HEK293 (cell line): Measurements from ENCODE around the gene GRK2.

Experiments used
- EGR2 ChIP-seq: fragments of 450-650 bp; formaldehyde crosslinking; IDR thresholded peaks from 2 replicates; pipeline ENCODE4 v1.5.1; 2016; ENCODE audit warnings: low read depth, missing biosample characterization, missing genetic modification characterization
- KLF1 ChIP-seq: fragments of 450-650 bp; formaldehyde crosslinking; IDR thresholded peaks from 2 replicates; pipeline ENCODE4 v1.5.1; 2016; ENCODE audit warnings: missing biosample characterization, missing genetic modification characterization
- KLF9 ChIP-seq: fragments of 450-650 bp; formaldehyde crosslinking; IDR thresholded peaks from 2 replicates; pipeline ENCODE4 v1.5.1; 2016; ENCODE audit warnings: missing biosample characterization, missing genetic modification characterization, low read depth
- SETDB1 ChIP-seq: IDR thresholded peaks from one replicate; pipeline ENCODE4 v1.6.1; 2017; ENCODE audit warnings: mild to moderate bottlenecking, low read length, moderate library complexity, mixed read lengths; ENCODE audit not compliant: insufficient read length
- SP2 ChIP-seq: fragments of 450-650 bp; formaldehyde crosslinking; IDR thresholded peaks from 2 replicates; pipeline ENCODE4 v1.5.1; 2016; ENCODE audit warnings: missing biosample characterization, missing genetic modification characterization
- ZBTB17 ChIP-seq: fragments of 450-650 bp; formaldehyde crosslinking; IDR thresholded peaks from 2 replicates; pipeline ENCODE4 v1.5.1; 2016; ENCODE audit warnings: missing biosample characterization, missing genetic modification characterization
- ZBTB20 ChIP-seq: fragments of 450-650 bp; formaldehyde crosslinking; IDR thresholded peaks from 2 replicates; pipeline ENCODE4 v1.5.1; 2016; ENCODE audit warnings: missing biosample characterization, missing genetic modification characterization
- ZBTB7A ChIP-seq: fragments of 450-650 bp; formaldehyde crosslinking; IDR thresholded peaks from 2 replicates; pipeline ENCODE4 v1.5.1; 2016; ENCODE audit warnings: low read depth, missing biosample characterization, missing genetic modification characterization
- ZFHX2 ChIP-seq: fragments of 450-650 bp; formaldehyde crosslinking; conservative IDR thresholded peaks from 2 replicates; pipeline ENCODE4 v1.5.1; 2016; ENCODE audit warnings: missing biosample characterization, missing genetic modification characterization
- ZFP37 ChIP-seq: fragments of 450-650 bp; formaldehyde crosslinking; IDR thresholded peaks from 2 replicates; pipeline ENCODE4 v1.5.1; 2016; ENCODE audit warnings: missing biosample characterization, missing genetic modification characterization
- ZNF174 ChIP-seq: fragments of 450-650 bp; formaldehyde crosslinking; IDR thresholded peaks from 2 replicates; pipeline ENCODE4 v1.5.0; 2017; ENCODE audit warnings: missing biosample characterization, mild to moderate bottlenecking, missing genetic modification characterization
- ZNF23 ChIP-seq: fragments of 450-650 bp; formaldehyde crosslinking; IDR thresholded peaks from 2 replicates; pipeline ENCODE4 v1.5.1; 2016; ENCODE audit warnings: missing biosample characterization, missing genetic modification characterization, borderline replicate concordance
- ZNF48 ChIP-seq: fragments of 450-650 bp; formaldehyde crosslinking; IDR thresholded peaks from 2 replicates; pipeline ENCODE4 v1.5.1; 2016; ENCODE audit warnings: missing biosample characterization, missing genetic modification characterization
- ZNF521 ChIP-seq: fragments of 450-650 bp; formaldehyde crosslinking; IDR thresholded peaks from 2 replicates; pipeline ENCODE4 v1.5.1; 2017; ENCODE audit warnings: missing biosample characterization, mild to moderate bottlenecking, missing genetic modification characterization
- ZNF549 ChIP-seq: fragments of 450-650 bp; IDR thresholded peaks from 2 replicates; pipeline ENCODE4 v1.5.1; 2018; ENCODE audit warnings: missing biosample characterization, missing genetic modification characterization, mild to moderate bottlenecking, inconsistent platforms, moderate library complexity
- ZNF585B ChIP-seq: fragments of 450-650 bp; formaldehyde crosslinking; IDR thresholded peaks from 2 replicates; pipeline ENCODE4 v1.5.1; 2016; ENCODE audit warnings: missing biosample characterization, missing genetic modification characterization
- ZNF600 ChIP-seq: fragments of 450-650 bp; formaldehyde crosslinking; IDR thresholded peaks from 2 replicates; pipeline ENCODE4 v1.5.1; 2016; ENCODE audit warnings: missing biosample characterization, missing genetic modification characterization
- ZNF660 ChIP-seq: fragments of 450-650 bp; IDR thresholded peaks from 2 replicates; pipeline ENCODE4 v1.5.1; 2018; ENCODE audit warnings: missing biosample characterization, mild to moderate bottlenecking, missing genetic modification characterization
- ZSCAN30 ChIP-seq: fragments of 450-650 bp; IDR thresholded peaks from 2 replicates; pipeline ENCODE4 v1.5.1; 2018; ENCODE audit warnings: missing biosample characterization, mild to moderate bottlenecking, missing genetic modification characterization, moderate library complexity
- TF ChIP-seq, protein P1 (sequence below): fragments of 450-650 bp; IDR thresholded peaks from 2 replicates; pipeline ENCODE4 v1.5.1; 2018; ENCODE audit warnings: missing biosample characterization, mild to moderate bottlenecking, missing genetic modification characterization
- TF ChIP-seq, protein P2 (sequence below): fragments of 450-650 bp; formaldehyde crosslinking; optimal IDR thresholded peaks from 2 replicates; pipeline ENCODE3; 2016; ENCODE audit warnings: missing biosample characterization, mild to moderate bottlenecking, missing genetic modification characterization
- TF ChIP-seq, protein P3 (sequence below): fragments of 450-650 bp; formaldehyde crosslinking; IDR thresholded peaks from 2 replicates; pipeline ENCODE4 v1.5.1; 2016; ENCODE audit warnings: missing biosample characterization, missing genetic modification characterization
- TF ChIP-seq, protein P4 (sequence below): fragments of 450-650 bp; formaldehyde crosslinking; IDR thresholded peaks from 2 replicates; pipeline ENCODE4 v1.5.1; 2016; ENCODE audit warnings: missing biosample characterization, missing genetic modification characterization
- TF ChIP-seq, protein P5 (sequence below): fragments of 450-650 bp; formaldehyde crosslinking; IDR thresholded peaks from 2 replicates; pipeline ENCODE4 v1.5.1; 2016; ENCODE audit warnings: missing biosample characterization, missing genetic modification characterization
- TF ChIP-seq, protein P6 (sequence below): sonication (generic); formaldehyde crosslinking; IDR thresholded peaks from 2 replicates; pipeline ENCODE4 v1.8.1; 2022; ENCODE audit warnings: mild to moderate bottlenecking, moderate library complexity, missing genetic modification reagents
- TF ChIP-seq, protein P7 (sequence below): fragments of 450-650 bp; formaldehyde crosslinking; IDR thresholded peaks from 2 replicates; pipeline ENCODE4 v1.5.1; 2017; ENCODE audit warnings: missing biosample characterization, missing genetic modification characterization
- TF ChIP-seq, protein P8 (sequence below): fragments of 450-650 bp; formaldehyde crosslinking; IDR thresholded peaks from 2 replicates; pipeline ENCODE4 v1.5.1; 2016; ENCODE audit warnings: missing biosample characterization, missing genetic modification characterization

Gene GRK2

DNA sequence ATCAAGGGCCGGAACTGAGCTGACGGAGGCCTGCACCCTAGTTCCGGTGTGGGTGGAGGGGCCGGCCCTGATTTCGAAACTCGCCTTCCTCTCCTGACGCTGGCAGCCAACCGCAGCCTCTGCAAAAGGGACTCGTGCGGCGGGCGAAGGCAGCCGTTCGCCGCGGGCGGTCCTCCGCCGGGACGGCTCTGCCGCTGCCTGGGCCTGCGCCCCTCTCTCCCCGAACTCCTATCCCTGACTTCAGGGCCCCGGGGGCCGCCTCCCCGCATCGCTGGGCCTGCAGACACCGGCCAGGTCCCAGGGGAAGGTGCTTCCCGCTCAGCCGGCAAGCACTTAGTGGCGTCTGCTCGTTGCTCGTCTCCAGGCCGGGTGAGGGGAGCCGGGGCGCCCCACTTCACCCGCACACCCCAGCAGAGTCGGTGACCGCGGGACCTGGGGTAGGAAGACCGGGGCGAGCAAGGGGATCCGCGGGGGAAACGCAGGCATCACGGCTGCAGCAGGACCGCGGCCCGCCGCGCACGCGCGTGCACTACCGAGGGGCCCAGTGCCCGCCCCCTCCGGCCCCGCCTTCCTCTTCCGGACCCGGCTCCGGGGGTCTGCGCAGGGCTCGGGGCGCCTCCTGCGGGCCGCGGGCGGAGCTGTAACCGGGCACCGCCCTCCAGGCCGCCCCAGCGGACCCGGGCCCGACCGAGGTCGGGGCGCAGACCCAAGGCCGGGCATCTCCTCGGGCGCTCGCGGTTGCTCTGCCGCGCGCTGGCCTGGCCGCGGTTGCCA lies 22.4 kb downstream of the GRK2 start (continued):
- TF ChIP-seq, protein P1, sequence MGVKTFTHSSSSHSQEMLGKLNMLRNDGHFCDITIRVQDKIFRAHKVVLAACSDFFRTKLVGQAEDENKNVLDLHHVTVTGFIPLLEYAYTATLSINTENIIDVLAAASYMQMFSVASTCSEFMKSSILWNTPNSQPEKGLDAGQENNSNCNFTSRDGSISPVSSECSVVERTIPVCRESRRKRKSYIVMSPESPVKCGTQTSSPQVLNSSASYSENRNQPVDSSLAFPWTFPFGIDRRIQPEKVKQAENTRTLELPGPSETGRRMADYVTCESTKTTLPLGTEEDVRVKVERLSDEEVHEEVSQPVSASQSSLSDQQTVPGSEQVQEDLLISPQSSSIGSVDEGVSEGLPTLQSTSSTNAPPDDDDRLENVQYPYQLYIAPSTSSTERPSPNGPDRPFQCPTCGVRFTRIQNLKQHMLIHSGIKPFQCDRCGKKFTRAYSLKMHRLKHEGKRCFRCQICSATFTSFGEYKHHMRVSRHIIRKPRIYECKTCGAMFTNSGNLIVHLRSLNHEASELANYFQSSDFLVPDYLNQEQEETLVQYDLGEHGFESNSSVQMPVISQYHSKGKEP (tag by site-specific recombination), result 0 out of 2 replicates have a peak, but pooled peaks have one; percentile 20
- TF ChIP-seq ZFHX2, result peak; percentile 48
- TF ChIP-seq, protein P2, sequence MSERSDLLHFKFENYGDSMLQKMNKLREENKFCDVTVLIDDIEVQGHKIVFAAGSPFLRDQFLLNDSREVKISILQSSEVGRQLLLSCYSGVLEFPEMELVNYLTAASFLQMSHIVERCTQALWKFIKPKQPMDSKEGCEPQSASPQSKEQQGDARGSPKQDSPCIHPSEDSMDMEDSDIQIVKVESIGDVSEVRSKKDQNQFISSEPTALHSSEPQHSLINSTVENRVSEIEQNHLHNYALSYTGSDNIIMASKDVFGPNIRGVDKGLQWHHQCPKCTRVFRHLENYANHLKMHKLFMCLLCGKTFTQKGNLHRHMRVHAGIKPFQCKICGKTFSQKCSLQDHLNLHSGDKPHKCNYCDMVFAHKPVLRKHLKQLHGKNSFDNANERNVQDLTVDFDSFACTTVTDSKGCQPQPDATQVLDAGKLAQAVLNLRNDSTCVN (tag by site-specific recombination), result peak; percentile 91
- TF ChIP-seq SP2, result peak; percentile 67
- TF ChIP-seq, protein P3, sequence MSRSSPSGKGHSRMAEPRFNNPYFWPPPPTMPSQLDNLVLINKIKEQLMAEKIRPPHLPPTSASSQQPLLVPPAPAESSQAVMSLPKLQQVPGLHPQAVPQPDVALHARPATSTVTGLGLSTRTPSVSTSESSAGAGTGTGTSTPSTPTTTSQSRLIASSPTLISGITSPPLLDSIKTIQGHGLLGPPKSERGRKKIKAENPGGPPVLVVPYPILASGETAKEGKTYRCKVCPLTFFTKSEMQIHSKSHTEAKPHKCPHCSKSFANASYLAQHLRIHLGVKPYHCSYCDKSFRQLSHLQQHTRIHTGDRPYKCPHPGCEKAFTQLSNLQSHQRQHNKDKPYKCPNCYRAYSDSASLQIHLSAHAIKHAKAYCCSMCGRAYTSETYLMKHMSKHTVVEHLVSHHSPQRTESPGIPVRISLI (tag by site-specific recombination), result no peak
- peak; percentile 62; the same call in 1 of the 2 replicates for TF ChIP-seq ZFP37
- TF ChIP-seq ZNF600 (tag by site-specific recombination), result peak; percentile 67
- no peak for TF ChIP-seq ZNF48 (tag by site-specific recombination)
- TF ChIP-seq ZBTB17 (tag by site-specific recombination), result peak; percentile 73
- TF ChIP-seq, protein P4, sequence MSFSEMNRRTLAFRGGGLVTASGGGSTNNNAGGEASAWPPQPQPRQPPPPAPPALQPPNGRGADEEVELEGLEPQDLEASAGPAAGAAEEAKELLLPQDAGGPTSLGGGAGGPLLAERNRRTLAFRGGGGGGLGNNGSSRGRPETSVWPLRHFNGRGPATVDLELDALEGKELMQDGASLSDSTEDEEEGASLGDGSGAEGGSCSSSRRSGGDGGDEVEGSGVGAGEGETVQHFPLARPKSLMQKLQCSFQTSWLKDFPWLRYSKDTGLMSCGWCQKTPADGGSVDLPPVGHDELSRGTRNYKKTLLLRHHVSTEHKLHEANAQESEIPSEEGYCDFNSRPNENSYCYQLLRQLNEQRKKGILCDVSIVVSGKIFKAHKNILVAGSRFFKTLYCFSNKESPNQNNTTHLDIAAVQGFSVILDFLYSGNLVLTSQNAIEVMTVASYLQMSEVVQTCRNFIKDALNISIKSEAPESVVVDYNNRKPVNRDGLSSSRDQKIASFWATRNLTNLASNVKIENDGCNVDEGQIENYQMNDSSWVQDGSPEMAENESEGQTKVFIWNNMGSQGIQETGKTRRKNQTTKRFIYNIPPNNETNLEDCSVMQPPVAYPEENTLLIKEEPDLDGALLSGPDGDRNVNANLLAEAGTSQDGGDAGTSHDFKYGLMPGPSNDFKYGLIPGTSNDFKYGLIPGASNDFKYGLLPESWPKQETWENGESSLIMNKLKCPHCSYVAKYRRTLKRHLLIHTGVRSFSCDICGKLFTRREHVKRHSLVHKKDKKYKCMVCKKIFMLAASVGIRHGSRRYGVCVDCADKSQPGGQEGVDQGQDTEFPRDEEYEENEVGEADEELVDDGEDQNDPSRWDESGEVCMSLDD (tag by site-specific recombination), result peak; percentile 74
- no peak for TF ChIP-seq ZNF585B (tag by site-specific recombination)
- TF ChIP-seq, protein P5, sequence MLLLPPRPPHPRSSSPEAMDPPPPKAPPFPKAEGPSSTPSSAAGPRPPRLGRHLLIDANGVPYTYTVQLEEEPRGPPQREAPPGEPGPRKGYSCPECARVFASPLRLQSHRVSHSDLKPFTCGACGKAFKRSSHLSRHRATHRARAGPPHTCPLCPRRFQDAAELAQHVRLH (tag by site-specific recombination), result no peak
- TF ChIP-seq, protein P6, sequence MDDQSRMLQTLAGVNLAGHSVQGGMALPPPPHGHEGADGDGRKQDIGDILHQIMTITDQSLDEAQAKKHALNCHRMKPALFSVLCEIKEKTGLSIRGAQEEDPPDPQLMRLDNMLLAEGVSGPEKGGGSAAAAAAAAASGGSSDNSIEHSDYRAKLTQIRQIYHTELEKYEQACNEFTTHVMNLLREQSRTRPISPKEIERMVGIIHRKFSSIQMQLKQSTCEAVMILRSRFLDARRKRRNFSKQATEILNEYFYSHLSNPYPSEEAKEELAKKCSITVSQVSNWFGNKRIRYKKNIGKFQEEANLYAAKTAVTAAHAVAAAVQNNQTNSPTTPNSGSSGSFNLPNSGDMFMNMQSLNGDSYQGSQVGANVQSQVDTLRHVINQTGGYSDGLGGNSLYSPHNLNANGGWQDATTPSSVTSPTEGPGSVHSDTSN, result peak; percentile 69; the same call in 1 of the 2 replicates
- TF ChIP-seq ZNF23 (tag by site-specific recombination), result no peak
- TF ChIP-seq, protein P7, sequence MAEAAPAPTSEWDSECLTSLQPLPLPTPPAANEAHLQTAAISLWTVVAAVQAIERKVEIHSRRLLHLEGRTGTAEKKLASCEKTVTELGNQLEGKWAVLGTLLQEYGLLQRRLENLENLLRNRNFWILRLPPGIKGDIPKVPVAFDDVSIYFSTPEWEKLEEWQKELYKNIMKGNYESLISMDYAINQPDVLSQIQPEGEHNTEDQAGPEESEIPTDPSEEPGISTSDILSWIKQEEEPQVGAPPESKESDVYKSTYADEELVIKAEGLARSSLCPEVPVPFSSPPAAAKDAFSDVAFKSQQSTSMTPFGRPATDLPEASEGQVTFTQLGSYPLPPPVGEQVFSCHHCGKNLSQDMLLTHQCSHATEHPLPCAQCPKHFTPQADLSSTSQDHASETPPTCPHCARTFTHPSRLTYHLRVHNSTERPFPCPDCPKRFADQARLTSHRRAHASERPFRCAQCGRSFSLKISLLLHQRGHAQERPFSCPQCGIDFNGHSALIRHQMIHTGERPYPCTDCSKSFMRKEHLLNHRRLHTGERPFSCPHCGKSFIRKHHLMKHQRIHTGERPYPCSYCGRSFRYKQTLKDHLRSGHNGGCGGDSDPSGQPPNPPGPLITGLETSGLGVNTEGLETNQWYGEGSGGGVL (tag by site-specific recombination), result no peak
- 0 out of 2 replicates have a peak, but pooled peaks have one; percentile 8 for TF ChIP-seq EGR2 (tag by site-specific recombination)
- TF ChIP-seq ZNF549 (tag by site-specific recombination), result no peak
- TF ChIP-seq ZBTB20 (tag by site-specific recombination), result peak; percentile 95
- 0 out of 2 replicates have a peak, but pooled peaks have one; percentile 24 for TF ChIP-seq ZSCAN30 (tag by site-specific recombination)
- TF ChIP-seq ZNF174 (tag by site-specific recombination), result no peak
- peak; percentile 26; the same call in 1 of the 2 replicates for TF ChIP-seq KLF1 (tag by site-specific recombination)
- TF ChIP-seq KLF9 (tag by site-specific recombination), result peak; percentile 77
- 0 out of 2 replicates have a peak, but pooled peaks have one; percentile 37 for TF ChIP-seq ZBTB7A (tag by site-specific recombination)
- 0 out of 2 replicates have a peak, but pooled peaks have one; percentile 28 for TF ChIP-seq ZNF660 (tag by site-specific recombination)
- TF ChIP-seq SETDB1, result no peak
- TF ChIP-seq, protein P8, sequence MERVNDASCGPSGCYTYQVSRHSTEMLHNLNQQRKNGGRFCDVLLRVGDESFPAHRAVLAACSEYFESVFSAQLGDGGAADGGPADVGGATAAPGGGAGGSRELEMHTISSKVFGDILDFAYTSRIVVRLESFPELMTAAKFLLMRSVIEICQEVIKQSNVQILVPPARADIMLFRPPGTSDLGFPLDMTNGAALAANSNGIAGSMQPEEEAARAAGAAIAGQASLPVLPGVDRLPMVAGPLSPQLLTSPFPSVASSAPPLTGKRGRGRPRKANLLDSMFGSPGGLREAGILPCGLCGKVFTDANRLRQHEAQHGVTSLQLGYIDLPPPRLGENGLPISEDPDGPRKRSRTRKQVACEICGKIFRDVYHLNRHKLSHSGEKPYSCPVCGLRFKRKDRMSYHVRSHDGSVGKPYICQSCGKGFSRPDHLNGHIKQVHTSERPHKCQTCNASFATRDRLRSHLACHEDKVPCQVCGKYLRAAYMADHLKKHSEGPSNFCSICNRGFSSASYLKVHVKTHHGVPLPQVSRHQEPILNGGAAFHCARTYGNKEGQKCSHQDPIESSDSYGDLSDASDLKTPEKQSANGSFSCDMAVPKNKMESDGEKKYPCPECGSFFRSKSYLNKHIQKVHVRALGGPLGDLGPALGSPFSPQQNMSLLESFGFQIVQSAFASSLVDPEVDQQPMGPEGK (tag by site-specific recombination), result peak; percentile 82
- no peak for TF ChIP-seq ZNF521 (tag by site-specific recombination)
